Stimulated activated CD4-positive, alpha-beta T cell treated with anti-CD3 and anti-CD28 coated beads, Interleukin-2, amount 100 ng/mL, for 4 hours (primary cell): ENCODE data around the gene GNAI3.
A peak's percentile ranks its signal among the peaks of the same experiment; 100 is the strongest.
"Not testable (repeated sequence)": the region's sequence is repeated elsewhere in the genome, so short reads cannot be mapped to it uniquely, and the experiment has no call there.

Source experiments
- DNase-seq: peaks from one replicate; pipeline ENCODE4 v3.0.0-alpha.2; 2020; ENCODE audit warnings: low read depth

GNAI3 gene

DNA sequence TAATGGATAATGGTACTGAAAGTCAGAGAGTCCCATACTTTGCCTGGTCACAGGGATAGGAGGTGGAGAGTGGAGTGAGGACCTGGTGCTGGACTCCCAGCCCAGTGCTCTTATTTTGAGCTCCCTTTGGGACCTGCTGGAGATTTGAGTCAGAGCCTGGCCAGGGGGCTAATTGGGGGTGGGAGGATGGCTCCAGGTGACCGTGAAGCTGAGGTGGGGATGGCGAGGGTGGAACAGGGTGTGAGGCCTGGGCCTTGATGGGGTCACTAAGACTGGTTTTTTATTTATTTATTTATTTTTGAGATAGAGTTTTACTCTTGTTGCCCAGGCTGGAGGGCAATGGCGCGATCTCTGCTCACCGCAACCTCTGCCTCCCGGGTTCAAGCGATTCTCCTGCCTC lies 89.0 kb downstream of the GNAI3 start:
- no peak for DNase-seq

DNA sequence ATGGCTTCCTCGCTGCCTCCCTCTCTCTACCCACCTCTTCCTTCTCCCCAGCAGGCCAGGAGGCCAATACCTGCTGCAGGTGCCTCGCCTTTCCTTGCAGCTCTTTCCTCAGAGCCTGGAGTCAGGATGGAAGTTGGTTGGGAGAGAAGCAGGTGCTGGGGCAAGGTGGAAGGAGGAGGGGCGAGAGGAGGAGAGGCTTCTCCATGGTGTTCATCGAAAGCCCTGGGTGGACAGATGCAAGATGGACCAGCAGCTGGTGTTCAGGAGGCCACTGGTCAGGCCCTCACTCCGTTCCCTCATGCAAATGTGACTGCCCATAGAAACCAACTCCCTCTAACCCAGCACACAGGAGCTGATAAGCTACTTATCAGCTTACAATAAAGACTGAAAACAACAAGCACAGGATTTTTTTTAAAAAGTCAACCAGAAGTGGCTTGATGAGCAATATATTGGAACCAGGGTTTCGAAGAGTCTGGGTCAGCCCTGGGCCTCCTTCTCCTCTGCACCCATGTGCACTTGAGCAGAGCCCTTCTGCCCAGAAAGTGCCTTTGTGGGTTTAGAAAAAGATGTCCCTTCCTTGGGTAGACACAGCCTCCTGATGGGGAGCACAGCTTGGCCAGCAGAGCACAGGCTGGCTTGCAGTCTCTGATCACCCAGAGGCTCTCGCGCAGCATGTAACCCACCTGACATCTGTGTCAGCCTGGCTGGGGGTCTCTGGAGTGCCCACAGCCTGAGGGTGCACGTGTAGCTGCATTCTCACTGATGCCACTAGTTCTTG lies 90.8 kb downstream of the GNAI3 start:
- no peak for DNase-seq

DNA sequence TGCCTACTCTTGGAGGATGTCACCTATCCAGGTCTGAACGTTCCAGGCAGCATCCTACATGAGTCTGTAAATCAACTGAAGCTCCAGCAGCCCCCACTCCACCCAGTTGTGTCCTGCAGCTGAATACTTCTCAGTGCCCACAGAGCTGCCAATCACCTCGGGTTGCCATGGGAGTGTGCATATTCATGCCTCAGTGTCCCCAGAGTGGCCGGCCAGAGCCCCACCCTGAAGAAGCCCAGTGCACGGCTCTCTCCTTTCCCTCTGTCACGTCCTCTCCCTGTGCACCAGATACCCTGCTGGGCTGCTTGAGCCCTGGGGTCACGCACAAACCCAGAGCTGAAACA lies 91.4 kb downstream of the GNAI3 start:
- DNase-seq, result no peak

DNA sequence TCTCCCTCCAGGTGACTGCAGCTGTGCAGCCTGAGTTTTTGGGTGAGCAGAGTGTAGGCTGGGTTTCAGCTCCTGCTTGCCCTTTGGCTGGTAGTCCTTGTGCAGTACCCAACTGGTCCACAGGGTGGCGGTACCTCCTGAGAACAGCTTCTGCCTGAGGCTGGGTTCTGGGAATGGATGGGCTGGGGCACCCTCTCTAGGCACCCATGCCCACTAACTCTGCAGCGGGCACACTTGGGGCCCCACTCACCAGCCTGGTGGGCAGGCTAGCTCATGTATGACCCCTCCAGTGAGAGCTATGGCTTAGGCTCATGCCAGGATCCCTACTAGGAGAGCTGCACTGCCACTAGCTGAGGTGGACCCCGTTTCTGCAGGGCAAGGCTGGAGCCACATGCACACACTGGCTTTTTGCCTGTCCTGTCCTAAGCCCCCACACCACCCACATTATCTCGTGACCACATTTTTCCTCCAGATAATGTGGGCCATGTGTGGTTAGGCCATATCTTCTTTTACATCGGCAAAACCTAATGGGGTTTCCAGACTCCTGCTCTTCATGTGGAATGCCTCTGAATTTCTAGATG lies 92.0 kb downstream of the GNAI3 start:
- DNase-seq, result peak; percentile 82

DNA sequence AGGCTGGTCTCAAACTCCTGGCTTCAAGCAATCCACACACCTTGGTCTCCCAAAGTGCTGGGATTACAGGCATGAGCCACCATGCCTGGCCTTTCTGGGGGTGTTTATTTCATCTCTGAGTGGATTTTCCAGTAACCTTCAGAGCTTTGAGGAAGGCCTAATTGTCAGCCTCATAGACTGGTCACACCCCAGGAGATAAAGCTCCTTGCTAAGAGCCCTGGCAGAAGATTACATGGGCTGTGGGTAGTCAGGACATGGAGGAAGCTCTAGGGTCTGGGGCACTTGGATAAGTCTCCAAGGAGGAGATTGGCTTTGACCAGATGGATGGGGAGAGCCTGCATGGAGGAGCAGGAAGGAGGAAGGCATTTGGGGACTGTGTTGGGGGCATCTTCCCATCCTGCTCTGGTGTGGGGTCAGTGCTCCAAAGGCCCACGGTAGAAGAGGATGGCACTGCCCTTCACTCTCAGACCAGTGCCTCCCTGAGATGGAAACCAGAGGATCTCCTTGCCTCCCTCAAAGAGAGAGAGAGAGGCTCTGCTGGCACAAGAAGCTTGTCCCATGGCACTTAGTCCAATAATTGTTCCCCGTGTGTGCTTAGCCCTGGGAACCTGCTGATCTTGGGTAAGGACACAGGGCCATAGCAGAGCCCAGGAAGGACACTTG lies 92.8 kb downstream of the GNAI3 start:
- DNase-seq, result no peak

DNA sequence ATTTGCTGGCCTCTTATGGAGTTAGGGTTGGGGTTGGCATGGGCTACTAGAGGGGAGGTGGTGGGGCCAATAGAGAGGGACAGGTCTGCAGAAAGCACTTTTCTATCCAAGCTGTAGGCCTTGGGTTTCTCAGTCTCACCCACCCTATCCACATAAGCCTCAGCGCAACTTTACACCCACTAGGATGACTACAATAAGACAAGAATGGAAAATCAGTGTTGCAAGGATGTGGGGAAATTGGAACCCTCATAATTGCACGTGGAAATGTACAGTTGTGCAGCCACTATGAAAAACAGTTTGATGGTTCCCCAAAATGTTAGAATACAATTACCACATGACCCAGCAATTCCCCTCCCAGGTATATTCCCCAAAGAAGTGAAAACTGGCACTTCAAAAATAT lies 93.4 kb downstream of the GNAI3 start:
- no peak for DNase-seq

DNA sequence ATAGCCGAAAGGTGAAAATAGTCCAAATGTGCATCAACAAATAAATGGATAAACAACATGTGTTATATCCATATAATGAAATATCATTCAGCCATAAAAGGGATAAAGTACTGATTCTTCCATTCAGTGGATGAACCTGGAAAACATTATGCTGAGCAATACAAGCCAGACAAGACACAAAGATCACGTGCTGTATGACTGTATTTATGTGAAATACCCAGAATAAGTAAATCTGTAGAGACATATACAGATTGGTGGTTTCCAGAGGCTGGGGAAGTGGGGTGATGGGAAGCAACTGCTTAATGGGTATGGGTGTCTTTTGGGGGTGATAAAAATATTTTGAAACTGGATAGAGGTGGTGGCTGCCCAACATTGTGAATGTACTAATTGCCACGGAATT lies 94.2 kb downstream of the GNAI3 start:
- DNase-seq, result no peak

DNA sequence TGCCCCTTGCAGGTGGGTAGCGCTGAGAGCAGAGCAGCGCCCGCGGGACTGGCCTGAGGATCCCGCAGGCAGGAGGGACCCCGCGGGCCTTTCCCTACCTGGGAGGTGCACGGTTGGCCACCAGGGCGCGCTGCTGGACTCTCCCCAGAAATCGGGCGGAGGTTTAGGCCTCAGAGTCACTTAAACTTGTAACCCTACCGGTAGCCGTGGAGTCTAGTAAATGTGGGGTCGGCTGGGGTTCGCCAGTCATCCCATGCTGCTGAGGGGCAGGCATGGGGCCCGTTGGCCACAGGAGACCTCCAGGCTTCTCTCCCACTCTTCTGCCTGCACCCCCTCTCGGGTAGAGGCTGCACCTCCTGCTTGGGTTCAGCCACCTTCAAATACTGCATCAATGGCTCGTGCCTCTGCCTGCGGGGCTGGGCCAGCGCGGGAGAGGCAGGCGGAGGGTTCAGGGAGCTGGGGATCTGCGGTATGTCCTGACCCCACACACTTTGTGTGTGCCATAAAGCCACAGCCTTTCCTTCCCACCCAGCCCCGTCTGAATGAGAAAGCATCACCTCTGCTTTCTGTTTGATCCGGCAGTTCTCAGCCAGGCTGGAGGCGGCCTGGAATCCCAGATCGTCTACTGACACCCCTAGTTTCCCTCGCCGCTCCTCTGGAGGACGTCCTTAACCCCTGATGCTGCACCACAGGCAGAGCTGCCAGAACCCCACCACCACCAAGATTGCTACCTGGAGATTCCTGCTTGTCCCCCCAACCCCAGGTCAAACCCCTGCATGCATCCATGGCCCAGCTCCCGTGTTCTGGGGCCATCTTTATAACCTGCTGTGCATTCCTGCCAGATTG lies 95.2 kb downstream of the GNAI3 start:
- DNase-seq, result peak; percentile 75

DNA sequence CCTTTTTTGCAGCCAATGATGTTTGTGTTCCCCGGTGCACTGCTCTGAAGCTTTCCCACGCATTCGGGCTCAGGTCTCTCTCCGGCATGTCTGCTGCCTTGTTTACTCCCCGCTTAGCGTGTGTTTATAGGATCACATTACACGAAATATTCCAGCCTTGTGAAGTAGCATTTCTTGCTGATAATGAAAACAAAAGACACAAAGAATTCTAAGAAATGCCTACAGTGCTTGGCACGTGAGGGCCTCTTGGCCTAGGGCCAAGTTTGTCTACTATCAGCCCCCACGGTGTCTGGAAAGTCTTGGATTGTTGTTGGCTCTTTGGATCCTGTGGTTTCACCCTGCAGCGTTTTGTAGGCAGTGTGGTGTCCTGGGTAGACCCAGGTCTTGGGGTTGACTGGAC lies 96.3 kb downstream of the GNAI3 start:
- DNase-seq, result no peak

DNA sequence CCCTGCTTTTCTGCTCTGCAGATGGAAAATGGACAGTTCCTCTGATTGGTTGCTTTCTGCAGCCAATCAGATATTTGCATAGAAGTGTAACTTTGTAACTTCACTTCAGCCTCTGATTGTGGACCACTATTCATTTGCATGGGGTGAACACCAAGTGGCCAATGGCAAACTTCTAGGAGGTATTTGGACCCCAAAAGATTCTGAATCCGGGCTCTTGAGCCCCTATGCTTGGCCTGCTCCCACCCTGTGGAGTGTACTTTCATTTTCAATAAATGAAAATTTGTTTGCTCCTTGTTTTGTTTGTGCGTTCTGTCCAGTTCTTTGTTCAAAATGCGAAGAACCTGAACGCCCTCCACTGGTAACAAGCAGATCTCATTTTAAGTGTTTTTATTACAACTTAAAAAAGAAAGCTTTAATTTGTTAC lies 101.1 kb downstream of the GNAI3 start:
- no peak for DNase-seq

DNA sequence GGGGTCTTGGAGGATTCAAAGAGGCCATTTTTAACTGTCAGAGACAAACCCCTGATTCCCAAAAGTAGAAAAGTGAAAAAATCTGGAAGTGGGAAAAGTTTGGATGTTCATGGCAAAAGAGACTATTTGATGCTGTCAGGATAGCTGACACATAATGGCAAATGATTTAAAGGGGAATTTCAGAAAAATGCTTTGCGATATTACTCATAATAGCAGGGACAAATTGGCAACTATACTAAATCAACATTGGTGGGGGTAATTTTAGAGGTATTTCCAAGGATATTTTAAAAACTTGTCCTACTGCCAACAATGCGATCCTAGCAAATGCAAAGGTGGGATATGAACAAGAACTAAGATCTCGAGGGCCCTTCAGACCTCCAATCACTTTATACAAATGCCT lies 102.2 kb downstream of the GNAI3 start:
- no peak for DNase-seq

DNA sequence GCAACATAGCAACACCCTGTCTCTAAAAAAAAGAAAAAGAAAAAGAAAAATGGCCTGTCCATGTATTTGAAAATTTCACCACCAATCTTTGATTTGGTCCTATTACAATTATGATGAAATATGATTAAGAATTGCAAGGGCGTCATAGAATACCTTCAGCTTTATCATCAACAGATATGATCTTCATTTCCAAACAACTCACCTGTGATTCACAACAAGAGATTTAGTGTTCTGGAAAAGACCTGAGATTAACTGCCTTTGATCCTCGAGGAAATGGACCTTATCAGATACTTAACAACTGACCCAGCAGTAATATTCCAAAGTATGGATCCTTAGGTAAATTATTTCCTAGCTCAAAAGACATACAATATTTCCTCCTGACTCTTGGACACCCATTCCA lies 104.0 kb downstream of the GNAI3 start:
- no peak for DNase-seq

DNA sequence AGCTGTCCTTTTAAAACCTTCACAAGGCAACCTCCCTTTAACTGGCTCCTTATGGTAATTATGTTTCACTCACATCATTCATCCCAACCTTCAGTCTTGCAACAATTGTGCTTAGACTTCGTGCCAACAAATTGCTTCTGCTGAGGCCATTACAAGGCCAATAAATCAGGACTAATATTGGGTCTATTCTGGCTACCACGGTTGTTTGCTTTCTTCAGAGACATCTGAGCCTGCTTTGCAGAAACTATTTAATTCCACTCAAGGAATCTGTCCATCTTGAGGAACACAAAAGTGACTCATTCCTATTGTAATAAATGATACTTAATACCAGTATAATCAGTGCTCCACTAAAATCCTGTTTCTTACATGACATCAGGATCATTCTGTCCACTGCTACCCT lies 104.9 kb downstream of the GNAI3 start:
- no peak for DNase-seq

DNA sequence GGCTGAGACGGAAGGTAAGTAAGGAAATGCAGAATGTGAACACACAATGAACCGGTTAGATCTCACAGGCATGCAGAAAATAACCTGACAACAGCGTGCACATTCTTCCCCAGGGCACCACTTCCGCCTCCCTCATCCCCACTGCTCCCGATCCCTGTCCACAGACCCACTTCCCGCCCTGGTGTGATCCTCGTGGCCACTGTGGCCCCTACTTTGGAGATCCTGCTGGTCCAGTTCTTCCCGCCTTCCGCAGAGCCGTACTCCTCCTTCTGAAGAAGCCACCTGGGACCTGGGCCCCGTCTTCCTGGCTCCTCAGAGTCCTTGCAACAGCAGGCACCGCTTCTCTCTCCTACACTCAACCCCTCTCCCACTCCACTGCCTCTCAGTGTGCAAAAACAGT lies 106.1 kb downstream of the GNAI3 start:
- no peak for DNase-seq

DNA sequence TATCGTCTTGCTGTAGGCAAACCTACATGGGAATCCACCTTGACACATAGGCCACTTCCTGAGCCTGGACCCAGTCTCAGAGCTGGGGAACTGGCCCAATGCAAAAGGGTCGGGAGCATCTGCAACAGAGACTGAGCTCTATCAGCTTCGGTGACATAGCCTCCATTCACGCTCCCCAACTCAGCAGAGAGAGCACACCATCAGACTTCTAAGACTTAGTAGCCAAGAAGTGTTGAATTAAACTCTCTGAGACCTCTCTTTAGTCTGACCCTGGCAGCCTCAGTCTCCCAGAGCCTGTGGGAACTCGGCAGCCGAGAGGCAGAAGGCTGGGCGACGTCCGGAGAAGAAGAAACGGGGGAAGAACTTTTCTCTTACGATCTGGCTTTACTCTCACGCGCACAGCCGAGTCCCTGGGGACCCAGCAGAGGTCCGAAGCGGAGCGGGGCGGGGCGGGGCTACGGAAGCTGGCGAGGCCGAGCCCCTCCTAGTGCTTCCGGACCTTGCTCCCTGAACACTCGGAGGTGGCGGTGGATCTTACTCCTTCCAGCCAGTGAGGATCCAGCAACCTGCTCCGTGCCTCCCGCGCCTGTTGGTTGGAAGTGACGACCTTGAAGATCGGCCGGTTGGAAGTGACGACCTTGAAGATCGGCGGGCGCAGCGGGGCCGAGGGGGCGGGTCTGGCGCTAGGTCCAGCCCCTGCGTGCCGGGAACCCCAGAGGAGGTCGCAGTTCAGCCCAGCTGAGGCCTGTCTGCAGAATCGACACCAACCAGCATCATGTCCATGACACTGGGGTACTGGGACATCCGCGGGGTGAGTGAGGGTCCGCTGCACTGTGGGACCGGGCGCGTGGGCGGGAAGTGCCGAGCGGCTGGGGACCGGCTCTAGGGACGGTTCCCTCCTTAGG lies 107.5 kb downstream of the GNAI3 start, which contains the start of gene GSTM4:
Gene GSTM4 (plus strand): TSS at position 485 of the 905 bp plus-strand sequence. CDS start 291 bp downstream, at position 776.
- peak; percentile 37 for DNase-seq

DNA sequence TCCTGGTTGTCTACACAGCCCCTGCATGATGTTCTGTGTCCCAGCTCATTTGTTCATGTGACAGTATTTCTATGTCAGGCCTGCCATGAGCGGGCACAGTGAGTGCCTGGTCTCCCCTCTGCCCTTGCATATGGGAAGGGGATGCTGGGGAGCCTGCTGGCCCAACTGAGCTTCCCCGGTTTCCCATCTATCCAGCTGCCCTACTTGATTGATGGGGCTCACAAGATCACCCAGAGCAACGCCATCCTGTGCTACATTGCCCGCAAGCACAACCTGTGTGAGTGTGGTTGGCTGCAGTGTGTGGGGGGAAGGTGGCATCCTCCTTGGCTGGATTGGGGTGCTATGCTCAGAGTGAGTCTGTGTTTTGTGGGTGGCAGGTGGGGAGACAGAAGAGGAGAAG lies 109.0 kb downstream of the GNAI3 start:
- DNase-seq, result no peak

DNA sequence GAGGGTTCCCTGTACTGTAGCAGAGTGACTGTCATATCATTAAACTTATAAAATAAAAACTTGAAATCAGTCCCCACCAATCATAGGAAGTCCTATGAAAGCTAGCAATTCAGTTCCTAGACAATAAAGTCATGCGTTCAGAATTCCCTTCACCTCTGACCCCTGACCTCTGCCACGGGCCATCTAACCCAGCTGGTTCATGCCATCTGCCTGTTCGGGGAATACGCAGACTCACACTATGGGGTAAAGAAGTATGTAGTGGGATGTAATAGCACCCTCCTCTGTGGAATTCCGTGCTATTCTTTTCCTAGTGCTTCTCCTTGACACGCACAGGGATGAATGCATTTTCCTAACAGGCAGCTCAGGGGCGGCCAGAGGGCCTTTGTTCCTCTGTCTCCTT lies 109.6 kb downstream of the GNAI3 start:
- DNase-seq, result no peak

DNA sequence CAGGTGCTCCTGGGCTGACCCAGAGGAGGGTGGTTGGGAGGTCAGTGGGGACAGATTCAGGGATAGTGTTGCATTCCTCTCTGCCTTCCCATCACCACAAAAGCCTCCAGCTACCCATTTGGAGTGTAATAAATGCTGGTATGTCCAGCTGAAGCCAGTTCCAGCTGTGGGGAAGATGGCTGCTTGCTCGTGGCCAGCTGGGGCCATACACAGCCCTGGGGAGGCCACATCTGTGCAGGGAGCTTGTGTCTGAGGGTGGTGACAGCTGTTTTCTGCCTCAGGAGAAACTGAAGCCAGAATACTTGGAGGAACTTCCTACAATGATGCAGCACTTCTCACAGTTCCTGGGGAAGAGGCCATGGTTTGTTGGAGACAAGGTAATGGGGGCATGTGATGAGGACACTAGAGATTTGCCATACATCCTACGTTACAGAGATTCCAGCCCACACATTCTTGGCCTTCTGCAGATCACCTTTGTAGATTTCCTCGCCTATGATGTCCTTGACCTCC lies 110.2 kb downstream of the GNAI3 start:
- no peak for DNase-seq

DNA sequence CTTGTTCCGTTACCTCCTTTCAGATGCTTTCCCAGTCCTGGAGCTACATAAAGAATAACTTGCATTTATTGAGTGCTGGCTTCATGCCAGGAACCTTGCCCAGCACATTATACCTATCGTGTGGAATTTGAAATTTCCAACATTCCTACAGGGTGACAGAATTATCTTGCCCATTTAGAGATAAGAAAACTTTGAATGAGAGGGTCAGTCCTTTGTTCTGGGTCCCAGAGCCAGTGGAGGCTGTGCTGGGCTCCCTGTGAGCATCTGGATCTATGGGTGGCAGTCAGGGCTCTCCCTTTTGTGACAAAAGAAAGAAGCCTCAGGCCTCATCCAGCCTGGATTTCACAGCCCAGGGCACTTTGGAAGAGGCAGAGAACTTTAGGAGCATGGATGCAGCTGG lies 110.7 kb downstream of the GNAI3 start:
- DNase-seq, result no peak

DNA sequence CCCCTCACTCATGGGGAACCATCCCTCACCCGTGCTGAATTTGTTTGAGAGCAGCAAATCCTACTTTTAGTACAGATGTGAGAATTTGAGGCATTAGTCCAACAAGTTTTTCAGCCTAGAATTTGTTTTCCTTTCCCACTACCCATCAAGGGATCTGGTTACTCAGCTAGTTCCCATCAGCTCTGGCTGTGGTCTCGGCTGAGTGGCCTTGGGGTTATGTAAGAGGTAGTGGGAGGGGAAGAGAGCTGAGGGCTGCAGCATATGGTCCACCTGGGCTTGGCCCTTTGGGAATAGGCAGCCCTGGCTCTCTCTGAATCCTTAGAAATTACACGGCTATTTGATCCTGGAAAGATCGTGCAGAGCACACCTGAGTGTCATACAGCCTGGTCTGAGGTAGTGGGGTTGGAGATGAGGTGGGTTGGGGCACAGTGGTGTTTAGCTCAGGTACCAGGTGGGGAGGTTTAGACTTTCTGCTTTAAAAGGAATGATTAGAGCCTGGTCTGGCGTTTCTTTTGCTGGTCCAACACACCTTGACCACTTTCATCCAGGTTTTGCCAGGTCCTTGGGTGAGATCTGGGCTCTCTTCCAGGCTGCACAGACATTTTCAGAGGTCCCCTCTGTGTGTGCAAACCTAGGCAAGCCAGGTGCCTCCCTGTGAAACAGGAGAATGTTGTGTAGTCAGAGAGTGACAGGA lies 111.7 kb downstream of the GNAI3 start:
- no peak for DNase-seq

DNA sequence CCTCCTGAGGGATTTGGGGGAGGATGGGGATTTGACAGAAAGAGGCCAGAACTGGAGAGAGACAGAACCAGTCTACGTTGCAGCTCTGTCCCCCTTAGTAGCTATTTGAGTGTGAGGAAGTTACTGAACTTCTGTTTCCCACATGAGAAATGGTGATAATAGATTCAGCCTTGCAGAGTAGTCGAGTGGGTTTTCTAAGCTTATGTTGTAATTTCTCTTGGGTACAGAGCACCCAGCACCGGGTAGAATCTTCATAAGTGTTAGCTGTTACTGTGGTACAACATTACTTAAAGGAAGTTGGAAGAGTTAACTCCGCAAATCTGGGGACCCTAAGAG lies 112.2 kb downstream of the GNAI3 start:
- DNase-seq, result not testable (repeated sequence)
